Measurements from ENCODE around the gene PTPRT.

- TF ChIP-seq MAX (IDR thresholded peaks at IDR 0.05) (no peak), MAZ (IDR thresholded peaks at IDR 0.05; ENCODE audit: borderline replicate concordance, low read depth, low read length) (no peak), CTCF (IDR thresholded peaks at IDR 0.05) (no peak), PBX3 (IDR thresholded peaks at IDR 0.05) (no peak), EHMT2 (IDR thresholded peaks at IDR 0.05; ENCODE audit: low read depth) (no peak)
These were observed 173.4 kb downstream of the PTPRT start for GRCh38 chr20:43016257-43016656.

Measured in A549 (cell line).